SU-DHL-6 (cell line): ENCODE data around the gene PTP4A1.

Experiments used
- H2AFZ ChIP-seq: fragments of 200-600 bp; sonication (generic); 2 replicates; pipeline ENCODE4 v1.6.1; 2014; ENCODE audit warnings: low read depth, mild to moderate bottlenecking, moderate library complexity, mixed read lengths, antibody characterized with exemption, low read length; ENCODE audit not compliant: severe bottlenecking
- H3F3A ChIP-seq: fragments of 200-600 bp; shearing (Covaris generic); 2 replicates; pipeline ENCODE4 v1.6.0; 2016; ENCODE audit warnings: antibody characterized with exemption, mild to moderate bottlenecking; ENCODE audit not compliant: insufficient read depth
- H3K27ac ChIP-seq: fragments of 200-600 bp; sonication (generic); 2 replicates; pipeline ENCODE4 v1.5.1; 2016; ENCODE audit warnings: low read depth, mild to moderate bottlenecking, low read length, moderate library complexity, mixed read lengths
- H3K27me3 ChIP-seq: fragments of 200-600 bp; sonication (generic), shearing (Covaris generic); 2 replicates; pipeline ENCODE4 v1.6.0; 2014; ENCODE audit warnings: mild to moderate bottlenecking, low read length
- H3K36me3 ChIP-seq: fragments of 200-600 bp; sonication (generic); 2 replicates; pipeline ENCODE4 v1.6.1; 2014; ENCODE audit warnings: mild to moderate bottlenecking, low read length, mixed read lengths
- H3K4me2 ChIP-seq: fragments of 300-600, 200-600 bp; shearing (Covaris generic), sonication (generic); 2 replicates; pipeline ENCODE4 v1.6.0; 2014; ENCODE audit warnings: low read length, low read depth, mild to moderate bottlenecking; ENCODE audit not compliant: poor library complexity, severe bottlenecking
- H3K4me3 ChIP-seq: fragments of 200-600 bp; sonication (generic); 2 replicates; pipeline ENCODE4 v1.5.1; 2014; ENCODE audit warnings: antibody characterized with exemption, low read length, mild to moderate bottlenecking, mixed read lengths; ENCODE audit not compliant: insufficient read depth, poor library complexity, severe bottlenecking
- H3K79me2 ChIP-seq: fragments of 200-600 bp; sonication (generic); 2 replicates; pipeline ENCODE4 v1.6.1; 2014; ENCODE audit warnings: mild to moderate bottlenecking, low read length, moderate library complexity; ENCODE audit not compliant: insufficient read depth
- H3K9ac ChIP-seq: fragments of 200-600 bp; sonication (generic); 2 replicates; pipeline ENCODE4 v1.7.0; 2014; ENCODE audit warnings: mild to moderate bottlenecking, low read length
- H3K9me2 ChIP-seq: fragments of 200-600 bp; sonication (generic); replicated peaks from 2 replicates; pipeline ENCODE4 v1.6.1; 2014; ENCODE audit warnings: low read length; ENCODE audit not compliant: insufficient read depth
- H3K9me3 ChIP-seq: fragments of 200-600 bp; sonication (generic); 2 replicates; pipeline ENCODE4 v1.6.1; 2014; ENCODE audit warnings: low read length, mixed read lengths; ENCODE audit not compliant: insufficient read depth
- H4K20me1 ChIP-seq: fragments of 200-600 bp; sonication (generic); 2 replicates; pipeline ENCODE4 v1.6.1; 2014; ENCODE audit warnings: low read depth, mild to moderate bottlenecking, antibody characterized with exemption, low read length, moderate library complexity, mixed read lengths
- CTCF ChIP-seq: fragments of 200-600 bp; sonication (generic); IDR thresholded peaks from one replicate; pipeline ENCODE4 v1.5.1; 2017; ENCODE audit warnings: antibody characterized with exemption, mild to moderate bottlenecking, low read length, moderate library complexity; ENCODE audit not compliant: insufficient read depth, poor library complexity, severe bottlenecking
- EZH2phosphoT487 ChIP-seq: fragments of 200-600 bp; sonication (generic), shearing (Covaris generic); conservative IDR thresholded peaks from 2 replicates; pipeline ENCODE4 v1.6.1; 2018; ENCODE audit warnings: mild to moderate bottlenecking, antibody characterized with exemption, low read length, moderate library complexity, mixed read lengths

The PTP4A1 gene

GRCh38 chr6:63533952-63534351 is 38.3 kb upstream of the PTP4A1 start:
- Histone ChIP-seq H3K4me2 (no peak overlapping the region), H3F3A (no peaks in the 10 kb centered on the region), H3K27me3 (no peaks in the 10 kb centered on the region), H3K4me3 (no peak overlapping the region), H3K9me2 (no peaks in the 10 kb centered on the region), H3K9ac (no peak overlapping the region), H3K79me2 (no peaks in the 10 kb centered on the region), H3K9me3 (no peaks in the 10 kb centered on the region), H4K20me1 (no peaks in the 10 kb centered on the region), H3K36me3 (no peaks in the 10 kb centered on the region), H2AFZ (no peak overlapping the region), H3K27ac (no peak overlapping the region)
- TF ChIP-seq CTCF (no peak), EZH2phosphoT487 (no peak)

GRCh38 chr6:63537201-63537958 is 34.9 kb upstream of the PTP4A1 start:
- H4K20me1 ChIP-seq = no peaks in the 10 kb centered on the region
- no peak for TF ChIP-seq EZH2phosphoT487
- no peak for TF ChIP-seq CTCF
- no peak overlapping the region for H3K4me3 ChIP-seq
- no peaks in the 10 kb centered on the region for H3K27me3 ChIP-seq
- H3K36me3 ChIP-seq = no peaks in the 10 kb centered on the region
- H3F3A ChIP-seq = no peaks in the 10 kb centered on the region
- H3K4me2 ChIP-seq = no peak overlapping the region
- no peak overlapping the region for H3K9ac ChIP-seq
- no peak overlapping the region for H2AFZ ChIP-seq
- H3K79me2 ChIP-seq = no peaks in the 10 kb centered on the region
- no peak overlapping the region for H3K27ac ChIP-seq
- H3K9me3 ChIP-seq = no peaks in the 10 kb centered on the region
- H3K9me2 ChIP-seq = no peaks in the 10 kb centered on the region

GRCh38 chr6:63537959-63538300 is 34.4 kb upstream of the PTP4A1 start:
- Histone ChIP-seq H3K79me2 (no peaks in the 10 kb centered on the region), H3K4me3 (no peak overlapping the region), H3K27ac (no peak overlapping the region), H2AFZ (no peak overlapping the region), H3K4me2 (no peak overlapping the region), H3K9me3 (no peaks in the 10 kb centered on the region), H3K27me3 (no peaks in the 10 kb centered on the region), H3K9me2 (no peaks in the 10 kb centered on the region), H4K20me1 (no peaks in the 10 kb centered on the region), H3F3A (no peaks in the 10 kb centered on the region), H3K36me3 (no peaks in the 10 kb centered on the region), H3K9ac (no peak overlapping the region)
- no peak for TF ChIP-seq EZH2phosphoT487
- TF ChIP-seq CTCF = no peak
